ENCODE data around the gene EPB41L4A.

- no peak for TF ChIP-seq CTCF (IDR thresholded peaks at IDR 0.05; ENCODE audit: poor library complexity, severe bottlenecking)
- TF ChIP-seq RAD21 (conservative IDR thresholded peaks at IDR 0.05): no peak
- TF ChIP-seq EZH2 (IDR thresholded peaks at IDR 0.05; ENCODE audit: borderline replicate concordance, insufficient read depth, low read length, poor library complexity, severe bottlenecking): no peak
- no peak for TF ChIP-seq TAF1 (IDR thresholded peaks at IDR 0.05; ENCODE audit: low read depth)
- TF ChIP-seq SMC3 (conservative IDR thresholded peaks at IDR 0.05; ENCODE audit: poor library complexity): no peak
- no peak for TF ChIP-seq REST (IDR thresholded peaks at IDR 0.05; ENCODE audit: borderline replicate concordance)
- TF ChIP-seq MXI1 (conservative IDR thresholded peaks at IDR 0.05; ENCODE audit: poor library complexity, severe bottlenecking): no peak
- no peak for TF ChIP-seq POLR2AphosphoS5 (IDR thresholded peaks at IDR 0.05)
- no peak for TF ChIP-seq EP300 (conservative IDR thresholded peaks at IDR 0.05; ENCODE audit: poor library complexity, severe bottlenecking)
These were observed 142.1 kb downstream of the EPB41L4A start for GRCh38 chr5:112276991-112277390.

Data from neural cell (in vitro differentiated cells).